B cell (primary cell): ENCODE measurements around the gene WRAP73. TPM values are rescaled to one million over a fixed set of nuclear protein-coding genes. Genes with fewer than 3 reads are reported as not detected.

ENCODE experiments used
- ATAC-seq: fragments of 200-7000 bp; cut with Tn5 transposase; one replicate; pipeline ENCODE4 v1.10.0; 2021; ENCODE audit warnings: low read depth, mild to moderate bottlenecking, moderate number of reproducible peaks, moderate library complexity
- CTCF ChIA-PET: fragments of 350-600 bp; sonication (Branson Sonifier 250); formaldehyde crosslinking; loops from one replicate; lab custom pipeline; 2021; ENCODE audit warnings: antibody characterized with exemption, inconsistent platforms; lab: Charles Lee
- POLR2A ChIA-PET: fragments of 350-600 bp; sonication (Branson Sonifier 250); formaldehyde crosslinking; loops from one replicate; lab custom pipeline; 2021; ENCODE audit warnings: antibody characterized with exemption; lab: Charles Lee
- DNase-seq: peaks from one replicate; pipeline ENCODE4 v3.0.0; 2013
- H2AFZ ChIP-seq: 2 replicates; pipeline ENCODE4 v1.6.1; 2012; ENCODE audit warnings: mild to moderate bottlenecking, low read depth, low read length; ENCODE audit not compliant: insufficient read depth, poor library complexity, severe bottlenecking
- H3K27ac ChIP-seq, 2 donors: 1 replicate in 1 of 2; 2 replicates in 1 of 2; pipeline ENCODE4 v1.5.1; 2012 to 2013; ENCODE audit warnings: low read length in 2 of 2, mild to moderate bottlenecking in 2 of 2, moderate library complexity in 1 of 2
- H3K27me3 ChIP-seq, 4 experiments: fragments of 200-600 bp in 1 of 4; sonication (generic) in 1 of 4; replicated peaks in 1 of 4; 1 replicate in 2 of 4; 2 replicates in 2 of 4; pipeline versions ENCODE4 v1.6.1 to v1.7.0; 2013 to 2016; ENCODE audit warnings: low read length in 3 of 4, mild to moderate bottlenecking in 2 of 4, mixed read lengths in 1 of 4, moderate library complexity in 1 of 4; ENCODE audit not compliant: insufficient read depth in 4 of 4, control insufficient read depth in 3 of 4; ENCODE audit errors: control extremely low read depth in 1 of 4
- H3K36me3 ChIP-seq, 2 experiments: replicated peaks in 1 of 2; 1 replicate in 1 of 2; 2 replicates in 1 of 2; pipeline versions ENCODE4 v1.6.1 to v1.7.1; 2013; ENCODE audit warnings: low read length in 1 of 2; ENCODE audit not compliant: insufficient read depth in 2 of 2, control insufficient read depth in 1 of 2; ENCODE audit errors: control extremely low read depth in 1 of 2, extremely low read depth in 1 of 2
- H3K4me1 ChIP-seq, 2 donors: fragments of 200-600 bp in 1 of 2; sonication (generic) in 1 of 2; 1 replicate in 1 of 2; 2 replicates in 1 of 2; pipeline versions ENCODE4 v1.5.1 to v1.6.1; 2013 to 2017; ENCODE audit warnings: low read length in 2 of 2; ENCODE audit not compliant: control insufficient read depth in 2 of 2, insufficient read depth in 2 of 2
- H3K4me2 ChIP-seq: replicated peaks from 2 replicates; pipeline ENCODE3; 2012; ENCODE audit warnings: mild to moderate bottlenecking, low read depth, low read length; ENCODE audit not compliant: poor library complexity, severe bottlenecking
- H3K4me3 ChIP-seq, 5 experiments: fragments of 200-600 bp in 1 of 5; sonication (generic) in 1 of 5; 1 replicate in 3 of 5; 2 replicates in 2 of 5; pipeline versions ENCODE4 v1.5.1 to v1.7.0; 2011 to 2016; ENCODE audit warnings: low read length in 4 of 5, mild to moderate bottlenecking in 4 of 5, low read depth in 2 of 5, control low read depth in 1 of 5, moderate library complexity in 1 of 5; ENCODE audit not compliant: insufficient read depth in 1 of 5; ENCODE audit errors: control extremely low read depth in 1 of 5, extremely low read depth in 1 of 5
- H3K79me2 ChIP-seq: fragments of 200-600 bp; sonication (generic); one replicate; pipeline ENCODE4 v1.6.0; 2016; ENCODE audit warnings: low read length; ENCODE audit not compliant: control insufficient read depth, insufficient read depth
- H3K9ac ChIP-seq: fragments of 200-600 bp; sonication (generic); 2 replicates; pipeline ENCODE4 v1.6.1; 2017; ENCODE audit warnings: mild to moderate bottlenecking, low read length, moderate library complexity
- H3K9me3 ChIP-seq, 3 donors: one replicate each; pipeline versions ENCODE4 v1.6.1 to v1.7.1; 2013; ENCODE audit warnings: low read length in 2 of 3; ENCODE audit not compliant: control insufficient read depth in 2 of 3, insufficient read depth in 1 of 3; ENCODE audit errors: control extremely low read depth in 1 of 3
- H4K20me1 ChIP-seq: 2 replicates; pipeline ENCODE4 v1.6.0; 2012; ENCODE audit warnings: mild to moderate bottlenecking, low read length; ENCODE audit not compliant: insufficient read depth, control insufficient read depth, poor library complexity, severe bottlenecking
- H3K27ac Mint-ChIP-seq: one replicate; pipeline ENCODE4 v1.8.0; 2021; ENCODE audit warnings: mixed read lengths
- H3K27me3 Mint-ChIP-seq: one replicate; pipeline ENCODE4 v1.8.0; 2021; ENCODE audit warnings: mixed read lengths
- H3K4me1 Mint-ChIP-seq: one replicate; pipeline ENCODE4 v1.8.0; 2021; ENCODE audit warnings: mixed read lengths
- H3K4me3 Mint-ChIP-seq: one replicate; pipeline ENCODE4 v1.8.0; 2021; ENCODE audit warnings: mixed read lengths
- H3K9me3 Mint-ChIP-seq: one replicate; pipeline ENCODE4 v1.8.0; 2022; ENCODE audit warnings: mixed read lengths; ENCODE audit not compliant: insufficient read depth
- EZH2 ChIP-seq: IDR thresholded peaks from 2 replicates; pipeline ENCODE4 v1.6.1; 2012; ENCODE audit warnings: borderline replicate concordance, low read depth, mild to moderate bottlenecking, moderate library complexity, low read length; ENCODE audit not compliant: insufficient read depth, poor library complexity, severe bottlenecking
- WGBS: methylation state at CpG from one replicate; pipeline ENCODE4 v1.1.5; 2013; ENCODE audit warnings: missing lambda C conversion rate; ENCODE audit not compliant: insufficient coverage; 5-methylcytosine and 5-hydroxymethylcytosine counted together
- intact Hi-C: fragments of 100-400 bp; cut with micrococcal nuclease; formaldehyde crosslinking; loops from one replicate; pipeline ENCODE4 v1.10.0; 2022
- polyA plus RNA-seq: library from polyadenylated mRNA; depleted of rRNA; stranded (reverse); fragments of >200 nt; gene quantifications from 2 replicates; pipeline ENCODE4 v1.2.3, GENCODE V29; 2012
- total RNA-seq, 2 donors: library from RNA; stranded (reverse); fragments of 120-200 nt in 1 of 2; gene quantifications; 1 replicate in 1 of 2; 2 replicates in 1 of 2; pipeline versions ENCODE4 v1.2.3 to v1.2.4, GENCODE V29; 2013 to 2022
- TF ChIP-seq, protein P1 (sequence below): fragments of 200-600 bp; IDR thresholded peaks from one replicate; pipeline ENCODE4 v1.8.0; 2022; ENCODE audit warnings: antibody characterized with exemption, mild to moderate bottlenecking

WRAP73 gene
- total and polyA plus RNA-seq, 2 donors (not counting 1 experiment from before 2014, with no cell fraction given), result 37.1 to 68.5 TPM

DNA sequence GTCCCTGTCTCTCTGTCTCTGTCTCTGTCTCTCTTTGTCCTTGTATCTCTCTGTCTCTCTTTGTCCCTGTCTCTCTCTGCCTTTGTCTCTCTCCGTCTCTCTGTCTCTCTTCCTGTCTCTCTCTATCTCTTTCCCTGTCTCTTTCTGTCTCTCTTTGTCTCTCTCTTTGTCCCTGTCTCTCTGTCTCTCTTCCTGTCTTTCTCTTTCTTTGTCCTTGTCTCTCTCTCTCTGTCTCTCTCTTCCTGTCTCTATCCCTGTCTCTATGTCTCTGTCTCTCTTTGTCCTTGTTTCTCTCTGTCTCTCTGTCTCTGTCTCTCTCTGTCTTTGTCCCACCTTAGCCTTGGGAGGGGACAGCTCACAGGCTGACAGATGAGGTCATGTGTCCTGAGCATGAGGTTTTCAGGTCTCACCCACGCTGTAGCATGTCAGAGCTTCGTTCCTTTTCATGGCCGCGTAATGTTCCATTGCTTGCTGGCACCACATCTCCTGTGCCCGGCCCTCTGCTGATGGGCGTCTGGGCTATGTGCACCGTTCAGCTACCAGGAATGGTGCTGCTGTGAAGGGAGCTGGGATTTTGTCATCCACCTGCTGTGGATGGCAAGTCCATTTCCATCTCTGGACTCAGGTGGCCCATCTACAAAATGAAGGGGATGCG, 30.0 kb upstream of the WRAP73 start:
- Histone ChIP-seq H3K27me3 (peaks cover 0 to 3% (median 0%) of the 10 kb centered on the region in 4 experiments), H3K79me2 (no peaks in the 10 kb centered on the region), H3K9ac (no peak overlapping the region), H3K4me3 (no peak overlapping the region), H3K36me3 (no peaks in the 10 kb centered on the region), H4K20me1 (no peaks in the 10 kb centered on the region), H2AFZ (no peak overlapping the region), H3K4me1 (peaks cover 36 to 60% of the 10 kb centered on the region in 2 donors), H3K9me3 (peaks cover 0 to 8% (median 0%) of the 10 kb centered on the region in 3 donors), H3K27ac (no peak overlapping the region), H3K4me2 (no peak overlapping the region)
- CTCF ChIA-PET, result interaction anchor here (1.0 kb wide), 1 partner anchor 61 kb away, joined by 3 read pairs; no protein-coding TSS in a partner anchor
- POLR2A ChIA-PET, result no interaction called here
- 87% methylated on average over 9 of the region's 9 CpGs for WGBS
- Mint-ChIP-seq H3K27me3 (peaks cover 6% of the 10 kb centered on the region), H3K4me3 (peak overlapping the region; percentile 79), H3K4me1 (peaks cover 60% of the 10 kb centered on the region), H3K27ac (peak overlapping the region; percentile 85), H3K9me3 (no peaks in the 10 kb centered on the region)
- DNase-seq (no peak), ATAC-seq (no peak)
- no peak for TF ChIP-seq EZH2
- TF ChIP-seq, protein P1, sequence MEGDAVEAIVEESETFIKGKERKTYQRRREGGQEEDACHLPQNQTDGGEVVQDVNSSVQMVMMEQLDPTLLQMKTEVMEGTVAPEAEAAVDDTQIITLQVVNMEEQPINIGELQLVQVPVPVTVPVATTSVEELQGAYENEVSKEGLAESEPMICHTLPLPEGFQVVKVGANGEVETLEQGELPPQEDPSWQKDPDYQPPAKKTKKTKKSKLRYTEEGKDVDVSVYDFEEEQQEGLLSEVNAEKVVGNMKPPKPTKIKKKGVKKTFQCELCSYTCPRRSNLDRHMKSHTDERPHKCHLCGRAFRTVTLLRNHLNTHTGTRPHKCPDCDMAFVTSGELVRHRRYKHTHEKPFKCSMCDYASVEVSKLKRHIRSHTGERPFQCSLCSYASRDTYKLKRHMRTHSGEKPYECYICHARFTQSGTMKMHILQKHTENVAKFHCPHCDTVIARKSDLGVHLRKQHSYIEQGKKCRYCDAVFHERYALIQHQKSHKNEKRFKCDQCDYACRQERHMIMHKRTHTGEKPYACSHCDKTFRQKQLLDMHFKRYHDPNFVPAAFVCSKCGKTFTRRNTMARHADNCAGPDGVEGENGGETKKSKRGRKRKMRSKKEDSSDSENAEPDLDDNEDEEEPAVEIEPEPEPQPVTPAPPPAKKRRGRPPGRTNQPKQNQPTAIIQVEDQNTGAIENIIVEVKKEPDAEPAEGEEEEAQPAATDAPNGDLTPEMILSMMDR, result no peak
- intact Hi-C loops, result no loop called here

DNA sequence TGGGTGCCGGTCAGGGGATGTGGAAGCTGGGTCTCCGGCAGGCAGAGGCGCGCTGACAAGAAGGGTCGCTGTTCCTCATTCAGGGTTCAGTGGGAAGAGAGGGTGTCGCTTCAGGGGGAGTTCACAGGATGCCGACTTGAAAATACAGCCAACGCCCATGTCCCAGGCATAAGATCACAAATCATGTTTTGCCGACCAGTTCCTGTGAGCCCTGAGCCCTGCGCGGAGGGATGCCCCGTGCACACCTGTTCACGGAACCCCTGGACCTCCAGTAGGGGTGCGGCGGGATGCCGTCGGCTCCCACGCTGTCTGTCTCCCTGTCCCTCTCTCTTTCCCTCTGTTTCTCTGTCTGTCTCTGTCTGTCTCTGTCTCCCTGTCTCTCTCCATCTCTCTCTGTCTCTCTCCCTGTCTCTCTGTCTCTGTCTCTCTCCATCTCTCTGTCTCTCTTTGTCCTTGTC, 29.2 kb upstream of the WRAP73 start:
- intact Hi-C loops, result no loop called here
- peak overlapping the region; percentile 85 for H3K27ac Mint-ChIP-seq
- Histone ChIP-seq H2AFZ (no peak overlapping the region), H3K9ac (peak overlapping the region; percentile 22), H3K4me1 (peaks cover 36 to 64% of the 10 kb centered on the region in 2 donors), H3K4me3 (peak overlapping the region in 3 of 5 experiments; percentile 17 to 43 (median 22)), H4K20me1 (no peaks in the 10 kb centered on the region), H3K9me3 (peaks cover 0 to 8% (median 0%) of the 10 kb centered on the region in 3 donors), H3K36me3 (no peaks in the 10 kb centered on the region), H3K79me2 (no peaks in the 10 kb centered on the region), H3K27me3 (peaks cover 0 to 3% (median 0%) of the 10 kb centered on the region in 4 experiments), H3K4me2 (peak overlapping the region; percentile 78), H3K27ac (peak overlapping the region in 1 of 2 donors; percentile 32)
- 32% methylated on average over 17 of the region's 18 CpGs for WGBS
- DNase-seq, result peak; percentile 45
- CTCF ChIA-PET, result no interaction called here
- peaks cover 6% of the 10 kb centered on the region for H3K27me3 Mint-ChIP-seq
- ATAC-seq, result no peak
- peak overlapping the region; percentile 79 for H3K4me3 Mint-ChIP-seq
- H3K4me1 Mint-ChIP-seq, result peaks cover 60% of the 10 kb centered on the region
- POLR2A ChIA-PET, result no interaction called here
- TF ChIP-seq, protein P1, result no peak
- H3K9me3 Mint-ChIP-seq, result no peaks in the 10 kb centered on the region
